GM20000 (cell line): ENCODE results near the gene TGFBI.

Experiments used
- DNase-seq: peaks from one replicate; pipeline ENCODE4 v3.0.0; 2012; ENCODE audit warnings: low spot score
- CTCF ChIP-seq: IDR thresholded peaks from 2 replicates; pipeline ENCODE4 v1.5.1; 2012; ENCODE audit warnings: mild to moderate bottlenecking, control low read depth; ENCODE audit errors: extremely low read depth, missing control alignments

TGFBI gene

GRCh38 chr5:135988546-135988945 is 40.2 kb upstream of the TGFBI start:
- no peak for DNase-seq
- no peak for TF ChIP-seq CTCF

- no peak for DNase-seq
- TF ChIP-seq CTCF: no peak
Observed at GRCh38 chr5:135989686-135990085, 39.1 kb upstream of the TGFBI start.

GRCh38 chr5:135990528-135991255 is 38.1 kb upstream of the TGFBI start:
- no peak for TF ChIP-seq CTCF
- no peak for DNase-seq

GRCh38 chr5:135991429-135991828 is 37.4 kb upstream of the TGFBI start:
- TF ChIP-seq CTCF: no peak
- DNase-seq: no peak

GRCh38 chr5:135993335-135993879 is 35.4 kb upstream of the TGFBI start:
- no peak for DNase-seq
- no peak for TF ChIP-seq CTCF

- no peak for DNase-seq
Observed at GRCh38 chr5:135993880-135994636, 34.7 kb upstream of the TGFBI start.

More at GRCh38 chr5:135993880-135994636, 34.7 kb upstream of the TGFBI start:
- TF ChIP-seq CTCF: no peak
